Liver (tissue), 9 donors: Measurements from ENCODE around the gene PLA2G4A. TPM values are rescaled to one million over a fixed set of nuclear protein-coding genes. Genes with fewer than 3 reads are reported as not detected.

Experiments used
- DNase-seq: peaks from one replicate; pipeline ENCODE4 v3.0.0-alpha.2; 2017; ENCODE audit warnings: low spot score
- H3K27ac ChIP-seq, 2 donors: one replicate each; pipeline ENCODE4 v1.7.0; 2013; ENCODE audit warnings: inconsistent platforms in 2 of 2, low read length in 2 of 2, control low read depth in 1 of 2, low read depth in 1 of 2, mild to moderate bottlenecking in 1 of 2
- H3K27me3 ChIP-seq, 4 donors: one replicate each; pipeline versions ENCODE4 v1.6.1 to v1.7.0; 2013; ENCODE audit warnings: low read length in 3 of 4, inconsistent platforms in 1 of 4, mild to moderate bottlenecking in 1 of 4, moderate library complexity in 1 of 4; ENCODE audit not compliant: control insufficient read depth in 4 of 4, insufficient read depth in 4 of 4
- H3K36me3 ChIP-seq, 4 donors: one replicate each; pipeline versions ENCODE4 v1.6.1 to v1.7.0; 2013; ENCODE audit warnings: low read length in 3 of 4, mild to moderate bottlenecking in 3 of 4, low read depth in 1 of 4, moderate library complexity in 1 of 4; ENCODE audit not compliant: control insufficient read depth in 4 of 4, insufficient read depth in 3 of 4
- H3K4me1 ChIP-seq, 4 donors: one replicate each; pipeline versions ENCODE4 v1.6.1 to v1.7.0; 2013; ENCODE audit warnings: low read length in 3 of 4, mild to moderate bottlenecking in 3 of 4, moderate library complexity in 1 of 4; ENCODE audit not compliant: control insufficient read depth in 4 of 4, insufficient read depth in 4 of 4
- H3K4me3 ChIP-seq, 3 donors: one replicate each; pipeline versions ENCODE4 v1.6.1 to v1.7.0; 2013; ENCODE audit warnings: low read length in 3 of 3, control low read depth in 1 of 3, low read depth in 1 of 3, mild to moderate bottlenecking in 1 of 3
- H3K9ac ChIP-seq, 2 donors: one replicate each; pipeline ENCODE4 v1.7.0; 2013; ENCODE audit warnings: low read length in 2 of 2, mild to moderate bottlenecking in 2 of 2, moderate library complexity in 2 of 2, control low read depth in 1 of 2, low read depth in 1 of 2
- H3K9me3 ChIP-seq, 4 donors: one replicate each; pipeline versions ENCODE4 v1.6.1 to v1.7.0; 2013; ENCODE audit warnings: low read length in 3 of 4; ENCODE audit not compliant: control insufficient read depth in 4 of 4
- CTCF ChIP-seq: fragments of 150-350 bp; IDR thresholded peaks from 2 replicates; pipeline ENCODE4 v1.5.1; 2017; ENCODE audit warnings: improper control_type of control experiment, low read depth, low read length; ENCODE audit not compliant: missing input control
- EGR1 ChIP-seq, 2 donors: IDR thresholded peaks; 2 replicates each; pipeline ENCODE4 v1.6.1; 2016 to 2018; ENCODE audit warnings: antibody characterized with exemption in 2 of 2, low read depth in 2 of 2
- FOXA1 ChIP-seq: IDR thresholded peaks from 2 replicates; pipeline ENCODE4 v1.6.1; 2016; ENCODE audit warnings: antibody characterized with exemption
- FOXA2 ChIP-seq: IDR thresholded peaks from 2 replicates; pipeline ENCODE4 v1.6.1; 2016; ENCODE audit warnings: antibody characterized with exemption
- HNF4A ChIP-seq, 2 donors: conservative IDR thresholded peaks; 2 replicates each; pipeline ENCODE4 v1.6.1; 2016; ENCODE audit warnings: antibody characterized with exemption in 2 of 2, mild to moderate bottlenecking in 2 of 2
- HNF4G ChIP-seq: IDR thresholded peaks from 2 replicates; pipeline ENCODE4 v1.6.1; 2016; ENCODE audit warnings: antibody characterized with exemption
- MAX ChIP-seq: IDR thresholded peaks from 2 replicates; pipeline ENCODE4 v1.6.1; 2016; ENCODE audit warnings: antibody characterized with exemption
- NR2F2 ChIP-seq: IDR thresholded peaks from 2 replicates; pipeline ENCODE4 v1.6.1; 2016; ENCODE audit warnings: antibody characterized with exemption
- RAD21 ChIP-seq, 2 donors: IDR thresholded peaks; 2 replicates each; pipeline ENCODE4 v1.6.1; 2016; ENCODE audit warnings: antibody characterized with exemption in 2 of 2, mild to moderate bottlenecking in 2 of 2
- SP1 ChIP-seq: IDR thresholded peaks from 2 replicates; pipeline ENCODE4 v1.6.1; 2018; ENCODE audit warnings: antibody characterized with exemption, mild to moderate bottlenecking
- YY1 ChIP-seq: IDR thresholded peaks from 2 replicates; pipeline ENCODE4 v1.6.1; 2016; ENCODE audit warnings: antibody characterized with exemption, mild to moderate bottlenecking
- WGBS: extraction: QIAGEN DNeasy Blood & Tissue Kit; methylation state at CpG from one replicate; pipeline ENCODE4 v1.1.7; 2013; 5-methylcytosine and 5-hydroxymethylcytosine counted together
- polyA plus RNA-seq, 2 donors: library from polyadenylated mRNA; stranded (reverse) in 1 of 2; unstranded in 1 of 2; fragments of 200-250 nt in 1 of 2; fragments of >200 nt in 1 of 2; fragmentation: Nextera tagmentation in 1 of 2; extraction: Ambion mirVana in 1 of 2; gene quantifications; one replicate each; pipeline versions ENCODE4 v1.2.1 to v1.2.3, GENCODE V29; 2013 to 2015
- total RNA-seq, 2 donors: library from RNA; depleted of rRNA; stranded (reverse); fragments of >200 nt; gene quantifications; one replicate each; pipeline ENCODE4 v1.2.3, GENCODE V29; 2014
- donor health status: healthy.
- donor health status: healthy.
- donor health status: healthy.
- donor health status: healthy.
- donor health status: healthy.

PLA2G4A gene
- total and polyA plus RNA-seq, 4 donors = 0.39 to 2.5 (median 1.1) TPM

GRCh38 chr1:186835448-186835847 lies 6.7 kb downstream of the PLA2G4A start:
- no peak overlapping the region for H3K9ac ChIP-seq
- no peaks in the 10 kb centered on the region for H3K27me3 ChIP-seq
- no peak for DNase-seq
- no peaks in the 10 kb centered on the region for H3K36me3 ChIP-seq
- H3K4me1 ChIP-seq = no peaks in the 10 kb centered on the region
- TF ChIP-seq CTCF = no peak
- TF ChIP-seq NR2F2 = no peak
- TF ChIP-seq FOXA1 = no peak
- no peak for TF ChIP-seq HNF4G
- no peaks in the 10 kb centered on the region for H3K9me3 ChIP-seq
- no peak overlapping the region for H3K27ac ChIP-seq
- no peak overlapping the region for H3K4me3 ChIP-seq
- 79% methylated on average over 3 of the region's 3 CpGs for WGBS

GRCh38 chr1:186837806-186838205 lies 9.1 kb downstream of the PLA2G4A start:
- Histone ChIP-seq H3K9me3 (no peaks in the 10 kb centered on the region), H3K27me3 (no peaks in the 10 kb centered on the region), H3K4me3 (no peak overlapping the region), H3K4me1 (no peaks in the 10 kb centered on the region), H3K27ac (no peak overlapping the region), H3K36me3 (no peaks in the 10 kb centered on the region), H3K9ac (no peak overlapping the region)
- WGBS = 76% methylated on average over 4 of the region's 4 CpGs
- TF ChIP-seq HNF4A (conservative IDR thresholded peaks at IDR 0.05) = no peak
- no peak for TF ChIP-seq FOXA2
- TF ChIP-seq EGR1 (IDR thresholded peaks at IDR 0.05; ENCODE audit: low read depth in 2 of 2) = no peak
- TF ChIP-seq SP1 = no peak
- no peak for TF ChIP-seq YY1
- TF ChIP-seq NR2F2 = no peak
- no peak for DNase-seq

- Histone ChIP-seq H3K9ac (no peak overlapping the region), H3K9me3 (no peaks in the 10 kb centered on the region), H3K27ac (no peak overlapping the region), H3K4me3 (no peak overlapping the region), H3K4me1 (no peaks in the 10 kb centered on the region), H3K27me3 (no peaks in the 10 kb centered on the region), H3K36me3 (no peaks in the 10 kb centered on the region)
- TF ChIP-seq MAX (no peak), SP1 (no peak), RAD21 (IDR thresholded peaks at IDR 0.05) (no peak), EGR1 (IDR thresholded peaks at IDR 0.05; ENCODE audit: low read depth in 2 of 2) (no peak)
- DNase-seq = no peak
- WGBS = 50% methylated on average over 2 of the region's 2 CpGs
Observed at GRCh38 chr1:186838380-186839040, 9.8 kb downstream of the PLA2G4A start.

GRCh38 chr1:186839041-186839400 lies 10.3 kb downstream of the PLA2G4A start:
- Histone ChIP-seq H3K9me3 (no peaks in the 10 kb centered on the region), H3K27ac (no peak overlapping the region), H3K9ac (no peak overlapping the region), H3K4me3 (no peak overlapping the region), H3K27me3 (no peaks in the 10 kb centered on the region), H3K4me1 (no peaks in the 10 kb centered on the region), H3K36me3 (no peaks in the 10 kb centered on the region)
- WGBS = 67% methylated on average over 2 of the region's 2 CpGs
- TF ChIP-seq NR2F2 (no peak), RAD21 (IDR thresholded peaks at IDR 0.05) (no peak)
- DNase-seq = no peak
